GM18498 (cell line): ENCODE data around the gene YIPF2.

Experiments used
- ATAC-seq: cut with Tn5 transposase; IDR thresholded peaks from one replicate; pipeline ENCODE4 v1.9.1; 2021; ENCODE audit warnings: mild to moderate bottlenecking, moderate library complexity; ENCODE audit not compliant: unreplicated experiment

Gene YIPF2

DNA sequence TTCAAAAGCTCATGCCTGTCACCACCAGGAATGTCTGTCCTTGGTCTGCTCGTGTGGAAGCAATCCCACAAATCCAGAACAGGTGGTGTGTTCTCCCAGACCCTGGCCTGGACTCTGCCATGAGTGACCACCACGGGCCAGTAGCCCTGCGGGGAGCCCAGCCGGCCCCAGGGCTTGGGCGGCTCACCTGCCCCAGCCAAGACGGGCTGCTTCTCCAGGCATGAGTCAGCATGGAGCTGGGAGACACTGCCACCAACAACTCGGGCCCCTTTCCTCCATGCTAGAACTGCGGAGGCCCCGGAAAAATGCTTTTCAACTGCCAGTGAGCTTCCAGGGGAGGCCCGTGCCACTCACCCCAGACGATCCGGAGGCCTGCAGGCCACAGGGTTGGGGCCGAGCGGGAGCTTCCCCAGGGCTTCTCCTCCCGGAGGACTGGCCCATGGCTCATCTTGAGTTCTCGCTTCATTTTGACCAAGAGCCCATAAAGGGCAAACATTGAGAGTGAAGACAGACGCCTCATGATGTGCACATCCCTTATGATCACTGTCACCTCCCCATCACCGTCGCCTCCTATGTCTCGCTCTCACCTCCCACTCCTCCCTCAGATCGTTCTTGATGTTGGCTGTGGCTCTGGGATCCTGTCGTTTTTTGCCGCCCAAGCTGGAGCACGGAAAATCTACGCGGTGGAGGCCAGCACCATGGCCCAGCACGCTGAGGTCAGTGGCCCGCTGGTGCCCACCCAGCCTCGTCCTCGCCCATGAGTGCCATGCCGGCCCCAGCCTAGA, 16.7 kb downstream of the YIPF2 start:
- ATAC-seq = no peak

DNA sequence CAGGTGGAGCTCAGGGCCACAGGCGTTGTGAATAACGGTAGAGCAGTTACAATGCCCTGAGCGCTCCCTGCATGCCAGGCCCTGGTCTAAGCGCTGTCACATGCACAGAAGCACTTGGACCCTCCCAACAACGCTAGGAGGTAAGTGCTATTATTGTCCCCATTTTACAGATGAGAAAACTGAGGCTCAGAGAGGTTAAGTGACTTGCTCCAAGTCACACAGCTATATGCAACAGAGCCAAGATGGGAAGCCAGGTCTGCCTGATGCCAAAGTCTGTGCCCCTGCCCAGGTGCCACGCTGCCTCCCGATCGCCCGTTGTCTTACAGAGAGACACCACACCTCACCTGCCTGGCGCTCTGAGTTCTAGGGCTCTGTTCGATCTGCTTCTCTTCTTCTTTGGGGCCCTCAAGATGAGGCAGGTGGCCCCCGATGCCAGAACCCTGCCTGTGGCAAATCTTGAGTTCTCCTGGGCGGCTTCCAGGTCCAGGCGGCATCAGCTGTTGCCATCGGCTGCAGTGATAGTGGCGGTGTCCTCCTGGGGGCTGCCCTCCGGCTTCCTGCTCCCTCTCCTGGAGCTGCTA, 20.0 kb downstream of the YIPF2 start:
- no peak for ATAC-seq

DNA sequence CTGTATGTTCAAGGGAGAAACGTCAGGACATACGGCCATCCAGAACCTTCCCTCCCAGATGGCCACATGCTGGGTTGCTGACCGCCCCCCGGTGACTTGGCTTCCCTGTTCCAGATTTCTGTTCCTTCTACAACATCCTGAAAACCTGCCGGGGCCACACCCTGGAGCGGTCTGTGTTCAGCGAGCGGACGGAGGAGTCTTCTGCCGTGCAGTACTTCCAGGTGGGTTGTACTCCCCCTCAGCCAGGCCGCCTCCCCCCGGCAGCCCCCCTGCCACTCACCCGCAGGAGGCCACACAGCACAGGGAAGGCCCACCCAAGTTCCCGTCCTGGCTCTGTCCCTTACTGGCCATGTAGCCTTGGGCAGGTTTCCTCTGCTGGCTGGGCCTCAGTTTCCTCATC, 20.5 kb downstream of the YIPF2 start:
- ATAC-seq = no peak

DNA sequence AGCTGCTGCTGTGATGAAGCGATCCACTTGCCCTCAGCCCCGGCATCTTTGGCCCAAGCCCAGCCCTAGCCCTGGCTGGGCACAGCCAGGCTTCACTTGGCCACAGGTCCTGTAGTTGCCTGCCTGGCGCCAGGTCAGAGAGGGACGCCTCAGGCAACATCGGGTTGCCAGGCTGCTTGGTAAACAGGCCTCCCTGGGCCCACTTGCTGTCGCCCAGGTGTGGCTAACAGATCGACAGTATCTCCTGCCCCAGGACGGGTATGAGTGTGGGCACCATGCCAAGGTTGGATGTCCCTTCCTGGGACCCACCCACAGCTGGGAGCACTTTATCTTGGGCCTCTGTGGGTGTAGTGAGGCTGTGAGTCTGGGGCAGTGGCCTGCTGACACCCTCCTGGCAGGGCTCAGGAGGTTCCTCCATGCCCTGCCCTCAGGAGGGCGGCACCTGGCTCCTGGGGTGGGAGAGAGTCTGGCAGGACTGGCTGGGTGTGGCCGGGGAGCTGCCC, 29.2 kb downstream of the YIPF2 start:
- ATAC-seq = no peak

DNA sequence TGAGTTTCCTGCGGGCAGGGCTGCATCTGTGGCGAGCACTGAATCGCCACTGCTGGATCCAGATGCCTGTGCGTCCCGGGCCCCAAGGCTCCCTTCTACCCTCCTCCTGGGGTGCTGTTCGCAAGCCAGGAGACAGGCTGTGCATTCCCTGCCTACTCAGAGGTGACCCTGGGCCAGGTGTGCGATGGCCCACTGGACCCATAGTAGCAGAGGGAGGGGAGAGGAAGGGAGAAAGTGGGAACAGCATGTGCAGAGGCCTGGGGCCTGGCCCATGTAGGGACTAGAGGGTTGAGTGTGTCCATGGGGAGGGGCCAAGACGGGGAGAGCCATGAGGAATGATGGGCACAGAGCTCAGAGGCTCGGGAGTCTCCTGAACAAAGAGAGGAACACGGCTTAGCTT, 29.8 kb downstream of the YIPF2 start:
- no peak for ATAC-seq

DNA sequence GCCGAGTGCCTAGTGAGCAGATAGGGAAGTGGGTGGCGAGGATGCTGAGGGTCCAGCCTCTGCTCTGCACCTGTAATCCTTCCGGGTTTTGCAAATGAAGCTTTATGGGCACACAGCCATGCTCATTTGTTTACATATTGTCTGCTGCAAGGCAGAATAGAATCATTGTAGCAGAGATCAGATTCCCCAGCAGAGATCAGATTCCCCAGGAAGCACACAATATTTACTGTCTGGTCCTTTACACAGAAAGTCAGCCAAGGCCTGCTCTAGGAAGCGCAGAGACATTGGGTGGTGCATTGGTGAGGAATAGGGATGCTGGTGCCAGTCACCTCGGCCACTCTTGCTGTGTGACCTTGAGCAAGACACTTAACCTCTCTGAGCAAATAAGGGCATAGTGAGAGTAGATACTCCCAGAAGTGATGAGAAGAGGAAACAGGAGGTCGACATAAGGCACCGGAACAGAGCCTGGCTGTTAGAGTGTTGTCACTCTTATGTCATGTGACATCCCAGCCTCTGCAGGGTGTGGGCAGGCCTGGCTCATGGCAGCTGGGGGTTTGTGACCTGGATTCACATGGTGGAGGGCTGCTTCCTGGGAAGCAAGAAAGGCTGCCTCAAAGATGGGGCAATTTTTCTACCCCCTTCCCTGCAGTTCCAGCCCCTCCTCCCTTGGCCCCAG, 31.4 kb downstream of the YIPF2 start:
- no peak for ATAC-seq

DNA sequence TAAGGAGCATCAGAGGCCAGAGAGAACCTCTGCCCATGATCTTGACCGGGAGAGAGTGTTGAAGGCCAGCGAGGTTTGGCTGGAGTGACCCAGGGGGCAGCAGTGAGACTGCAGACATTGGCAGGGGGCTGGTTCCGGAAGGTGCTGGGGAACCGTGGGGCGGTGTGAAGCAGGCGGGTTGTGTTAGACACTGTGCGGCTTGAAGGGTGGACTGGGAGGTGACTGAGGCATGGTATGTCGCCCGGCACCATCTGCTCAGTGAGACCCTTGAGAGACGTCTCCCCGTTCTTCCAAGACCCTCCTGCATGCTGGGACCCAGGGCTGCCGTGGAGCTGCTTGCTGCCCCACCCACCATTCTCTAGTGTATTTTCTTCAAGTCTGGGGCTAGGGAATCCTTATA, 32.5 kb downstream of the YIPF2 start:
- no peak for ATAC-seq

DNA sequence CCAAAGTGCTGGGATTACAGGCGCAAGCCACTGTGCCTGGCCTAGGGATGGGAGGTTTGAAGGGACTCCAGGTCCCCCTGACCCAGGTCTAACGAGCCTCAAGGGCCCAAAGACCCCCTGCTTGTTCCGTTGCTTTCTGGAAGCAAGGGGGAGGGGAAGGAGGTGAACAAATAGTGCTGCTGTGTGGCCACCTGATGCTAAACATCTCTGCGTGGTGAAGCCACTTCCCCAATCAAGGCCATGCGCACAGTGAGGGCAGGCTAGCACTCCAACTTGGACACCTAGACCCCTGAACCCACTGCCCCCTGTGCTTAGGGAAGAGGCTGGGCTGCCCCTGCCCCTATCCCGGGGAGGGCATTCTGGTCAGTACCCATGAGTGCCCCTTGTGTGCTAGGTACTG, 33.1 kb downstream of the YIPF2 start:
- ATAC-seq = no peak

DNA sequence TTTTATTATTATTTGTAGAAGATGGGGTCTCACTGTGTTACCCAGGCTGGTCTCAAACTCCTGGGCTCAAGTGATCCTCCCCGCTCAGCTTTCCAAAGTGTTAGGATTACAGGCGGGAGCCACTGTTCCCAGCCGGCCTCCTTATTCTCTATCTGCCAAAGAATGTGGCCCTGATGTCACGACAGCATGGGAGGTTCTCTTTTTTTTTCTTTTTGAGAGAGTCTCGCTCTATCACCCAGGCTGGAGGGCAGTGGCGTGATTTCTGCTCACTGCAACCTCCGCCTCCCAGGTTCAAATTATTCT, 33.6 kb downstream of the YIPF2 start:
- no peak for ATAC-seq

DNA sequence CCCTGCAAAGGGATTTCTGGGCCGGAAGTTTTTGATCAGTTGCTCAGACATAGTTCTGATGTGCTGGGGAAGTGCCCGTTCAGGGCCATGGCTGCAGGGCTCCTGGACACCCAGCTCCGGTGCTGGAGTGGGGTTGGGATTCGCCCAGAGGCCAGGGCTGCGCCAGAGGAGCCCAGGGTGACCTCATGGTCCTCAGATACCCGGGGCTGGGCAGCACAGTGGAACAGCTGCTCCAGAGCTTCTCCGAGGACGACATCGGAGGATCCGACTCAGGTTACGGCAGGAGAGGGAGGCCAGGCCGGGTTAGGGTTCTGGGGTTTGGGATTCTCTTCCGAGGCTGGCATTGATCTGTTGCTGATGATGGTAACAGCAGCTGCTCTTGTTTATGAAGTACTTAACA, 36.2 kb downstream of the YIPF2 start:
- ATAC-seq = no peak

DNA sequence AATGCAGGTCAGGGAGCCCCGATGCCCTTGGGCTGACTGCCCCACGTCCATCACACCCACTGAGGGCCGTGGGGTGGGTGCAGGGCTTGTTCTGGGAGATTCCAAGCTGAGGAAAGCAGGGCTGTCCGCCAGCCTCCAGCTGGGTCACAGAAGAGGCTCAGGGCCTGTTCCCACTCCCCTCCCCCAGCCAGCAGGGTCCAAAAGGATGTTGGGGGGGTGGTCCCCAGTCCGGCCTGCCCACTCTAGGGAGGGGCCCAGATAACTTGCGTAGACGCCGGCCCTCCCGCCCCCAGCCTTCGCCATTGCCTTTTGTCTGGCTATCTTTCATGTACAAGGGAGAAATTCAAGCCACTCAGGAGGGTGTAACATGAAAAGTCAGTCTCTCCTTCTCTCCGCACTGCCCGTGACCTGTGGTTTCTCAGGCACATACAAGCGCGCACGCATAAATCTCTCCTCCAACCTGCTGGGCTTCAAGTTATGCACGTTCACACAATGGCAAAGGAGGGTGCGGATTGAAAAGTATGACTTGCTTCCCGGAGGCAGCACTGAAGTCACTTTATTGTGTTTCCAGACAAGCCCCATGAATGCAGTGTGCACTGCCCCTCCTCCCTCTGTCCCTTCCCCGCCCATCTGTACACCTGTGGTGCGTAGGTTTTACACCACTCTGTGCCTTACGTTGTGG, 36.9 kb downstream of the YIPF2 start:
- ATAC-seq = no peak

DNA sequence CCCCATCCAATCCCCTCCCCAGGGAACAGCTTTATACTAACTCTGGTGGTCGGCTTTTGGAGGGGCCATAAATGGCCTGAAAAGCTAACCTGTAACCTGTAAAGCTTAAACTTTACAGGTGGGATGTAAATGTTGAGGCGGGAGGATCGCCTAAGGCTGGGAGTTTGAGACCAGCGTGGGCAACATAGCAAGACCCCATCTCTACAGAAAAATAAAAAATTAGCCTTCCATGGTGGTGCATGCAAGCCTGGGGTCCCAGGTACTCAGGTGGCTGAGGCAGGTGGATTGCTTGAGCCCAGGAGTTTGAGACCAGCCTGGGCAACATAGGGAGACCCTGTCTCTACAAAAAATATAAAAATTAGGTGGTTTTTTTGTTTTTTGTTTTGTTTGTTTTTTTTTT, 38.6 kb downstream of the YIPF2 start:
- ATAC-seq = no peak

DNA sequence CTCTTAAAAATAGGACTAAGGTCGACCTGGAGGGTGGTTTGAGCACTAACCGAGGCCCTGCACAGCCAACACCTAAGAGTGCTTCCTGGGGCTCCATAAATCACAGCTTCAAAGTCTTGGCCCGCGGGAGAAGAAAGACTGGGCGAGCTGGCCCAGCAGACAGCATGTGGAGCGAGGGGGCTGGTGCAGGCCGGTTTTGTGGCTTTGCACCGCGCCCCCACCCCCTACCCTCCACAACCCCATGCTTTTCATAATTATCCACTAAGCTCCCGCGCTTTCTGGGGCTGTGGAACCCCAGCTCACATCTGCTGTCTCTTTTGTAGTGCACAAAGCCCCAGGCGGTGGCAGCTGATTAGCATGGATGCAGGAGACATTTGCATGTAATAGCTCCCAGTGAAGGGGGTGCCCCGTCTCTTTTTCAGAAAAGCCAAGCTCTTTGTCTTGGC, 40.0 kb downstream of the YIPF2 start:
- no peak for ATAC-seq

DNA sequence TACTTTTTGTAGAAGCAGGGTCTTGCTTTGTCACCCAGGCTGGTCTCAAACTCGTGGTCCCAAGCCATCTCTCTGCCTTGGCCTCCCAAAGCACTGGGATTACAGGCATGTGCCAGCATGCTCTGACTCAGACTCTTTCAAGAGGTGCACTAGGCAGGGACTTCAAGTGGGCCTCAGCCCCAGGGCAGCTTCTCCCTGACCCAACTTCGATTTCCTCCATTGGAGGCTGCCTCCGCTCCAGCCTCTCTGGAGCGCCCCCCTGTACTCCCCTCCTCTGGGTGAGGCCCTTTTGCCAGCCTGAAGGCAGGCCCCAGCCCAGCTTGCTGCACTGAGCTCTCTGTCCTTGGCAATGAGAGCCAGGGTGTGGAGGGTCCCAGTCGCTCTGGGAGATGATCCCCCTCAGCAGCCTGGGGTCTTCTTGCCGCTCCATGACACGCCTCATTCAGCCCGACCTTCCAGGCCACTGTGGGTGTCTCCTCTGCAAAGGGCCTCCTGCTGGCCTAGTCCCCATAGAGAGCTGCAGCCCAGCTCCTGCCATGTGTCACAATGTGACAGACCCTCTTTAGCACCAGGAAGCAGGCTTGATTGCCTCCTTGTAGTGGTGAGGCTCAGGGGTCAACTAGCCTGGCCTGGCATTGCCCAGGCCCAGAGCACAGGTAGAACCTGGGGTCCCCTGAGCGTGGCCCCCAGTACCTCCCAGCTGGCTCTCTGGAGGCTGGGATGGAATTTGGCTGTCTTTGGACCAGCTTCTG, 40.6 kb downstream of the YIPF2 start:
- ATAC-seq = no peak

DNA sequence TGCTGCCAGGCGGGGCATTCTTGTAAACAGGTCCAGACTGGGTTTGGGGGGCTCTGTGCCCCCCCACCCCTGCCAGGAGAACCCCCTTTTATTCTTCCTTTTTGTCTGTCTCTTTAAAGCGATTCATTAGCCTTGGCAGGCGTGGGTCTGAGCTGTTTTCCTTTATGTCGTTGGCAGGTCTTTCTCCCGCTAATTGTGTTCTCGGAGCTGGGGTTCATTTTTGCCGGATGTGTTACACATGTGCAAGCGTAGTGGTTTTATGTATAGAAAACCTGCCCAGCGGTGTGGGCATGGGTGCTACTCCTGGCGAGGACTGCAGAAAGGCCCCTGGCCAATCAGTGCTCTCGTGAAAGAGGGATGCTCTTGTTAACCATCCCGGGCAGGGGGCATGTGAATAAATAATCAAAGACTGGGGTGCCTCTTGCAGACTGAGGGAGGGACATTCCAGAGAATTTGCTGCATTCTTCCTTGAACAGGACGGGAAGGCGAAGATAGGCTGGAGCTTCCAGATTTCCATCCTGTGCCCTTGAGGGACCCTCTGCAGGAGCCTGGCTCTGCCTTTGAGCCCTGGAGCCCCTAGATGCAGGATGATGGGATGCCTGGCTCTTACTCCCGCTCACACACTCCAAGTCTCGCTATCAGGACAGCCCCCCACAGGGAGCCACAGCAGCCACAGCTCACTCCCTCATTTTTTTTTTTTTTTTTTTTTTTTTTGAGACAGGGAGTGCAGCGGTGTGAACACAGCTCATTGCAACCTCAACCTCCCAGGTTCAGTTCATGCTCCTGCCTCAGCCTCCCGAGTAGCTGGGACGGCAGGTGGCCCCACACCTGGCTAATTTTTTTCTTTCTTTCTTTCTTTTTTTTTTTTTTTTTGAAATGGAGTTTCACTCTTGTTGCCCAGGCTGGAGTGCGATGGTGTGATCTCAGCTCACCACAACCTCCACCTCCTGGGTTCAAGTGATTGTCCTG, 43.0 kb downstream of the YIPF2 start:
- ATAC-seq = no peak

DNA sequence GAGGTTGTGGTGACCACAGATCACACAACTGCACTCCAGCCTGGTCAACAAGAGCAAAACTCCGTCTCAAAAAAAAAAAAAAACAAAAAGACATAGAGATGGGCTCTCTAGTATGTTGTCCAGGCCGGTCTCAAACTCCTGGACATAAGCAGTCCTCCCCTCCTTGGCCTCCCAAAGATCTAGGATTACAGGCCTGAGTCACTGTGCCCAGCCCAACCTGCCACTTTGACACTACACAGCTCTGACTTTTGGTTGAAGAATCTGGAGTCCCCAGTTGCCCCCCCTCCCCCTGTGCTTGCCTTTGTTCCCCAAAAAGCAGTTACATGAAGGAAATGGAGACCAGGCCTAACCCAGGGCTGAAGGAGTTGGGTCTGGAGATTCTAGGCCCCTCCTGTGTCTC, 44.2 kb downstream of the YIPF2 start:
- no peak for ATAC-seq

DNA sequence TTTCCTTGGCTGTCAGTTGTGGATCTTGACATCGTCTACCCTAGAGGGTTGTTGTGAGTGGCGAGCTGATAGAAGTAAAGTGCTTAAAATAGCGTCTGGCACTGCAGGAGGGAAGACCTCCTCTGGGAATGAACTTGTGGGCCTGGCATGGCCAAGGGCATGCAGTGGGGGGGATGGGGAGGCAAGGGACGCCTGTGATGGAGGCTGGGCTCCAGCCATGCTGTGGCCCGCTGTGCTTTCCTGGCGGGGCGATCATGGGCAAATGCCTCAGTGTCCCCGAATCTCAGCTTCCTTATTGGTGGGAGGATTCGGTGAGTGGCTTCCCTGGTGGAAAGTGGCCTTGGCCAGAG, 46.4 kb downstream of the YIPF2 start:
- ATAC-seq = no peak

DNA sequence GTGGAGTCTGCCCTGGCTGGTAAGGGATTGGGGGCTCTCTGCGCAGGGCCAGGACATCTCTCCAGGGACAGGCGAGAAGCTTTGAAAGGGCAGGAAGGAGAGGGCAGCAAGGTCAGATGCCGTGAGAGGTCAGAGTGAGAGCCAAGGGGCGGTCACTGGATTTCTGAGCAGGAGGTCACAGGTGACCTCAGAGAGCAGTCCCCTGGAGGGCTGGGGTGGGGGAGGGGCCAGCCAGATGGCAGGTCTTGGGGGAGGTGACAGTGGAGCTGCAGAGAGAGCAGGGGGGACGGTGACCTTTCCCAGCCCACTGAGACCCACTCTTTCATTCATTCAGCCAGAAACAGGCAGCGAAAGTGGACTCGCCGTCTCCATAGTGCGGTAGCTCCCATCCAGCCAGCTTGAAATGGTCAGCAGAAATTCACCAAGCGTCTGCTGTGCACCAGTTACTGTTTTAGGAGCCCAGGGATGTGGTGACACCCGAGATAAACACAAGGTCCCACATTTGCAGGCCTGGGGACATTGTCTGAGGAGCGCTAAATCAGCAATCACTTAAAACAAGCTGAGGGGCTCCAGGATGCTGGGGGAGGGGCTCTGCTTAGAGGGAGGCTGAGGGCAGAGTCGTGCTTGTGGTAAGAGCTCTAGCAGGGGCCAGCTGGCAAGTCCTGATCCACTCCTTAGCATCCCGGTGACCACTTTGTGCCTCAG, 46.9 kb downstream of the YIPF2 start:
- ATAC-seq = no peak

DNA sequence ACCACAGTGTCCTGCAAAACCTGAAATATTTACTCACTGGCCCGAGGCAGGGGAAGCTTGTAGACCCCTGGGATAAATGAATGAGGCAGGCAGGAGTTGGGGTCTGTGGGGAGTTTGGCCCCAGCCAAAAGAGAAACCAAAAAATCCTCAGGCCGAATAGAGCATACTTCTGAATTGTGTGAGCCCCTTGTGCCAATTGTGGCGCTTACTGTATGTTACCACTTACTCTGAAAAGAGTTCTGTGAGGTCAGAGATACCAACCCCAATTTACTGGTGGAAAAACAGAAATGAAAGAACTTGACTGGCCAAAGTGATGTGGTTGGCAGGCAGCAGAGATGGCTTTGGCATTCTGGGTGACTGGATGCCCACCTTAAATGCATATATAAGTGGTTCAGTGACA, 50.2 kb downstream of the YIPF2 start:
- ATAC-seq = no peak
